ENCODE results near the gene PLD5.
"Not testable (repeated sequence)": the region's sequence is repeated elsewhere in the genome, so short reads cannot be mapped to it uniquely, and the experiment has no call there.

Gene PLD5

DNA sequence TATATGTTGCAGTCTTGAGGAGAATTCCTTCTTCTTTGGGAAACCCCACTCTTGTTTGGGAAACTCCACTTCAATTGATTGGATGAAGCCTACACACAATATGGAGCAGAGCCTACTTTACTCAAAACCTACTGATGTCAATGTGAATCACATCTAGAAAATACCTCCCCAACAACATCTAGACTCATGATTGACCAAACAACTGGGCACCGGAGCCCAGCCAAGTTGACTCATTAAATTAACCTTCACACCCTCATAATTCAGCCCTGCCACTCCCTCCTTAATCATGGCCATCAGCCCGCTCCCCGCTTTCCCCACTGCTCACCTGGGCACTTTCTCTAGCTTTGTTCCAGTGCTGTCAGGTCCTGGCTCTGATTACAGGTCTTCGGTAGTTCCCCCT, 317.5 kb downstream of the PLD5 start:
- no peak for DNase-seq

DNA sequence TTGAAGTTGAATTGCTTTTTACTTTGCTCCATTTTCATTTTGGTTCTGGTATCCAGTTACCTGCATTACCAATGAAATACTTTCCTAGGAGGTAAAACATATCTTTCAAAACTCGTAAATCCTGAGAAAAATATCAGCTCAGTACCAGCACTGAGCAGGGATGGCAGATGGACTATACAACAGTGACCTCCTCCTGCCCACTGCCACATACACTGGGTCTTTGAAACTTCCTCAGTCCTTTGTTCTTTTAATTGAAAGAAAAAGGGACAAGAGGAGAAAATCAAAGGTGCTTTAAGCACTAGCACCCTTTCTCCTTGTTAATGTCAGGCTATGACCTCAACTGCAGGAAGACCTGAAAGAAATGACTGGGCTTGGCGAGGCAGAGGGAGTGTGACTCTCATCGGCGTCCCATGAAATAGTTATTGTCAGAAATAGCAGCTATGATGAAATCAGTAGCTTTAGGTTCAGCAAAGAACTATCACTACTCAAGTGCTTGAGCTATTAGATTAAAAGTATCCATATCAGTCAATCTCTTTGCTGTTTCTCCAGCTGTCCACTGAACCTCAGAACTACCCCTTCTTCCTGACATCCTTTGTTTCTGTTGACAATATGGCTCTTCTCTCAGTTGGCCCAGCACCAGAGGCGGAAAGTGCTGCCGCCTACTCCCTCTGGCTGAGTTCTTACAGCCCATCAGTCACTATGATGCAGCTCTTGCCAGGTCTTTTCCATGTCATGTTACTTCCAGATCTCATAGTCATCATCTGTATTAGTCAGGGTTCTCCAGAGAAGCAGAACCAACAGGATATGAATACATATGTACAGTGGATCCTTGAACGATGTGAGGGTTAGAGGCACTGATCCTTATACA, 318.6 kb downstream of the PLD5 start:
- no peak for DNase-seq

DNA sequence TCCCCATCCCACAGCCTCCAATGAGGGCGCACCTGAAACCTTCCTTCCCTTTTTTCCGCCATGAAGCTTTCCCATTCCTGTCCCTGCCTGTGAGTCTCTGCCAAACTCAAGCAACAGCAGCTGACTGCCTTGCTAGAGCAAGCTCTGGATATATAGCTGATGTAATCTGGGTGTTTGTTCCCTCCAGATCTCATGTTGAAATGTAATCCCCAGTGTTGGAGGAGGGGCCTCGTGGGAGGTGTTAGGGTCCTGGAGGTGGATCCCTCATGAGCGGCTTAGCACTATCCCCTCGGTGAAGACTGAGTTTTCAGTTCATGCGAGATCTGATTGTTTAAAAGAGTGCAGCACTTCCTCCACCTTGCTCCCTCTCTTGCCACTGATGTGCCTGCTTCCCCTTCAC, 321.2 kb downstream of the PLD5 start:
- no peak for DNase-seq

DNA sequence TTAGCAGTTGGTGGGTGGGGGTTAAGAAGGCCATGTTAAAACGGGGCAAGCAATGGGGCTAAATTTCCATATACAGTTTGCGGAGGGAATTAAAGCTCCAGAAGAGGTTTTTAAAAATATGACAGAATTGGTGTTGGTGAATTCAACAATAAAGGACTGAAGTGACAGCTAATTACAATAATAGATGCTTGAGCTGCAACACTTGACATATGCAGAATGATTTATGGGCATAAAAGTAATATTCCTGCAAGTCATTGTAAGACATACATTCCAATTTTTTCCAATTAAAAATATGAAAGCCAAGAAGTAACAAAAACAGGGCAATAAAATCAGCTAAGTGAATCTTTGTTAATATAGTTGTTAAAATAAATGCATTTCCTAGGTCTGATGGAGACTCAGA, 323.4 kb downstream of the PLD5 start:
- no peak for DNase-seq

DNA sequence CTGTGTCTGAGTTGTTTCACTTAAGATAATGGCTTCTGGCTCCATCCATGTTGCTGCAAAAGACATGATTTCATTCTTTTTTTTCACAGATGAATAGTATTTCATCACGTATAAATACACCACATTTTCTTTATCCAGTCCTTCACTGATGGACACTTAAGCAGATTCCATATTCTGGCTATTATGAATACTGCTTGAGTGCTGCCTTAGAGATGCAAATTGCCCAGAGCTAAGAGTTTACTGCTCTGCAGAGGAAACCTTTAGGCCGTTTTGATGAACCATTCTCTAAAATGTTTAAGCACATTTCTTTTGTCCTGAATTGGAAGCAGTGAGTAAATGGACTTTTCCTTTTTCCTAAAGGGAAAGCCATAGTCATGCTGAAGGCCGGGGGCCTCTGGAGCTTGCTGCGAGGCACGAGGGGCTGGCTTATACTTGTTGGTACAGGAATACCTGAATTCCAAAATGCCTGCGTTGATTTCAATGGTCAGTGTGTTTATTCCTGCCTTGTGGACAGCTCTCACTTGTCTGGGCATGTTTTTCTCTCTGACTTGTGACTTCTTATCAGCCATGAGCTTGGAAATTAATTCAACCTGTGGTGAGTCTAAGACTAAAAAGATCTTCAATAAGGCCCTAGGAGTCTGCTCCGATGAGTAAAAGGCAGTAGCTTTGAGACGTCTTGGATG, 324.6 kb downstream of the PLD5 start:
- DNase-seq: no peak

DNA sequence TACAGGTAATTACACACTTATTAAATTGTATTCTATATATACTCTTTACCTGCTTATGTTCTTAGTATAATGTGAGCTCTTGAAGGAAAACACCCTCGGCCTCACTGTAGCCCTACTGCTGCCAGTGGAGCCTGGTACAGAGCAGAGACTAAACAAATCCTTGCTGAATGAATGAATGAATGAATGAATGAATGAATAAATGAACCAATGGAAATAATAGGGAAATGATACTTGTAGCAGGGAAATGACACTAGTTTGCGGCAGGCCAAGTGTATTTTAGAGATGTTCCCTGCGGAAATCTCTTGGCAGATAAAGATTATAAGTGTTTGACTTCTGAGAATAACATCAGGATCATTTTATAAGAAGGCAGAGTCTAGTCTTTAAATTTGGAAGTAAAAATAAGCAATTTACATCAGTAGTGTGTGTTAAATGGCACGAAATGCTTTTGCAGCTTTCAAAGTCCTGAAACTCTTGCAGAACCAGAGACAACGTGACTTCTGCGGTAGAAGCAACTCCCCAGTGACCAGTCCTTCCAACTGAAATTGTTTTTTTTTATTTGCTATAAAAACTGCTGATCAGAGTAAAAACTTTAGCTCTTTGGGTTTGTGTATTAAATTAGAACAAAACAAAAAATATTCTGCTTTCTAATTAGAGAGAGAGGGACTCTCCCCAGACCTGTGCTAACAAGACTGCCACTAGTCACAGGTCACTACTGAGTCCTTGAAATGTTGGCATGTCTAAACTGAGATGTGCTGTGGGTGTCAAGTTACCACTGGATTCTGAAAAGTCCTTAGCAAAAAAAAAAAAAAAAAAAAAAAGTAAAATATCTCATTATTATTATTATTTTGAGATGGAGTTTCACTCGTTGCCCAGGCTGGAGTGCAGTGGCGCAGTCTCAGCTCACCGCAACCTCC, 326.3 kb downstream of the PLD5 start:
- no peak for DNase-seq

DNA sequence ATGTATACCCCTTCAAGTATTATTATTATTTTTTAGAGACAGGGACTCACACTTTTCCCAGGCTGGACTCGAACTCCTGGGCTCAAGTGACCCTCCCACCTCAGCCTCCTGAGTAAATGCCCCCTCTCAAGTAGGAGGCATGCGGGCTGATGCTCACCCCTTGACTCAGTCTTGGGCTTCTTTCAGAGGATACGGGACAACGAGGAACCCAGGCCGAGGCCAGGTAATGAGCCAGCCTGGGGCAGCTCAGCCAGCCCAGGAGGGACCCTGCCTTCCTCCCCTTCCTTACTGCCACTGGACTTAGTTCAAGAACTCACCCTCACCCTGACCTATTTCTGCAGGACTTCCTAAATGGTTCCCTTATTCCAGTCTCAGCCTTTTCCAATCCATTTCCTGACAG, 327.6 kb downstream of the PLD5 start:
- no peak for DNase-seq

DNA sequence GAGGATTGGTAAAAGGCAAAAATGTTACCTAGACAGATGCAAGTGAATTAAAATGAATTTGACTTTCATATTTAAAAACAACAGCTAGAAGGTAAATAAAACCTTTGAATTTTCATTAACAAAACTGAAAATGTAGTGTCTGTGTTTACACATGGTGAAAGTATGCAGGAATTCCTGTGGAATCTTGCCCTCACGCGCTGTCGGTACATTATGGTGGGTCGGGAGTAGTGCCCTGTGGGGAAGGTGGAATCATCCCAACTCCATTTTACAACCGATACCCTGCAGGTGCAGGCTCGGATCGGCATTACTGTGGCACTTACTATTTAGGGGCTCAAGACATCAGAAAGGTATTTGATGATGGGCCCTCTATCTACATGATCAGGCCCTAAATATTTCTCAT, 328.4 kb downstream of the PLD5 start:
- DNase-seq: no peak

DNA sequence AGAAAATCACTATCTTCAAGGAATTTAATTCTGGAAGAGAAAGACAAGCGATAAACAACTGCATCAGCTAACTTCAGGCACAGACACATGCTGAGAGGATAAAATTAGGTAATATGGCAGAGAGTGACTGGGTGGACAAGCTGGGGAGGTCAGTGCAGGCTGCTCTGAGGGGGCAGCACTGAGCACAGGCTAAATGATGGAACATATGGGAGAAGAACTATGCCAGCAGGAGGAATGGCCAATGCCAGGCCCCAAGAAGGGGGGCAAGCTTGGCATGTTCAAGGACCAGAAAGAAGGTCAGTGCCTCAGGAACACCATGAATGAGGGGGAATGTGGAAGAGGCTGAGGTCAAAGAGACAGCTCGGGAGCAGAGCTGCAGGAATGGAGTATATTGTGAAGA, 334.9 kb downstream of the PLD5 start:
- no peak for DNase-seq

DNA sequence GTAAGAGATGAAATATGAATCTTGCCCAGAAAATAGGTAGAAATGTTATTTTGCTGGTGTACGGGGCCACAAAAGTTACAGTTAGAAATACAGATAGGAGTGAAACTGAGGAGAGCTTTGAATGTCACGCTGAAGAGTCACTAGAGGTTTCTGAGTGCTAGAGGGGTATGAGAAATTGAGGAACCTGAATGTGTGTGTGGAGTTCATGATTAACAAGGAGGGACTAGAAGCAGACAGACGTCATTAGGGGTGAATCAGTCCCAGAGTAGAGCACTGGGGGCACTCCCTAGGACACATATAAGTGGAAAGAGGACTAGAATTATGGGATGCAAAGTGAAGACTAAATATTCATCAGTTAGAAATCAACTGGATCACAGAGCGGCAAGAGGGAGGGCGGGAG, 336.7 kb downstream of the PLD5 start:
- DNase-seq: no peak

DNA sequence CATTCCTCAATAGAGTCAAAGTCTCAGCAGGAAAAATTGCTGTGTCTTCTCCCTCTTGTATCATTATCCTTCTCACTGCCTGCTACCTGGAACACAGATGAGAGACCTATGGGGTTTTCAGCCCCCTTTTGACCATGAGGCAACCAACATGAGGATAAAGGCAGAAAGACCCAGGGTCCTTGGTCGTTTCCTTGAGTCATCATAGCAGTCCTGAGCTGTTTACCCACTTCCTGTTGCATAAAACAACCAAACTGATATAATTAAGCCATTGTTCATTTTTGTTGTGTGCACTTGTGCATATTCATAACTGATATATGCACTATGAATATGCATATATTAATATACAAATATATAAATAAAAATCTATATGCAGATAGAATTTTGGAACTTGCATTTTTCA, 337.3 kb downstream of the PLD5 start:
- DNase-seq: no peak

DNA sequence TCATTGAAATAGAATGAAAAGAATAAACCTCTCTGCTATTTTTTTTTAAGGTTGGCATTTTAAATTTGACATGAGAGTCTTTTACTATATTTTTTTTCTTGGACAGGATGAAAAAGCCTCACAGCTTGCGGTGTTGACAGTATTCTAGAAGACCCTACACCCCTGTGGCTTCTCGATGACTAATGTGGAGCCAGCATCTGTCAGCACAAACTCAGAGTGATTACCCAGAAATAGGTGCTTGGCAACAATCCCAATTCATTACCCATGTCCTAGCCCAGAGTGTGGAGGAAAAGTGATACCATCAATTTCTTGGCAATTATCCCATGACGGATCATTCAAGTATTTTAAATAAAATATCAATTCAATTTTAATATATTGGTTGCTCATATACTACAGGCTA, 338.8 kb downstream of the PLD5 start:
- no peak for DNase-seq

DNA sequence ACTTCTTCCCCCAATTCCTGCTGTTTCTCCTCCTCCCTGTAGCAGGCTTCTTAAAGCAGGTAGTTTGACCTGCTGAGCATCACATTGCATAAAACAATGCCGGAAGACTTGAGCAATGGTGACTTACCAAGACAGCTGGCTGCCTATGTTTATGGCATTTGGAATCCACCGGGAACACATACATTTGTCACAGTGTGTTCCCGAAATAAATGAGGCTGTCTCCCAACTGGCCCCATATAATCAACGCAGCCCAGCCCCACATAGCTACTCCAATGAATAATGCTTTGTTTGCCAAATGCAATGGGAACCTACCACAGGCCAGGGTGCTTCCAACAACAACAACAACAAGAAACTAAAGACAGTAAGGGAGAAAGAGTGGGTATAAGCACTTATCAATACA, 339.5 kb downstream of the PLD5 start:
- DNase-seq: no peak

DNA sequence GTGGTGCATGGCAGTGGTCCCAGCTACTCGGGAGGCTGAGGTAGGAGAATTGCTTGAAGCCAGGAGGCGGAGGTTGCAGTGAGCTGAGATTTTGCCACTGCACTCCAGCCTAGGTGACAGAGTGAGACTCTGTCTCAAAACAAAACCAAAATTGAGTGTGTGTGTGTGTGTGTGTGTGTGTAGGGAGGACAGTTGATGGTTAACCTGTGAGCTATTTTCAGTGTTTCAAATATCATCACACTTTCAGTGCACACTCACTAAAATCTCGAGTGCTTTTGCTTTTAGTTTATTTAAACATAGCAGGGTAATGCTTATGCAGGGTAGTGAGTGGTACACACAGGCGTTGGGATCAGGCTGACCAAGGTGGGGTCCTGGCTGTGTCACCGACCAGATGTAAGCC, 344.7 kb downstream of the PLD5 start:
- not testable (repeated sequence) for DNase-seq

DNA sequence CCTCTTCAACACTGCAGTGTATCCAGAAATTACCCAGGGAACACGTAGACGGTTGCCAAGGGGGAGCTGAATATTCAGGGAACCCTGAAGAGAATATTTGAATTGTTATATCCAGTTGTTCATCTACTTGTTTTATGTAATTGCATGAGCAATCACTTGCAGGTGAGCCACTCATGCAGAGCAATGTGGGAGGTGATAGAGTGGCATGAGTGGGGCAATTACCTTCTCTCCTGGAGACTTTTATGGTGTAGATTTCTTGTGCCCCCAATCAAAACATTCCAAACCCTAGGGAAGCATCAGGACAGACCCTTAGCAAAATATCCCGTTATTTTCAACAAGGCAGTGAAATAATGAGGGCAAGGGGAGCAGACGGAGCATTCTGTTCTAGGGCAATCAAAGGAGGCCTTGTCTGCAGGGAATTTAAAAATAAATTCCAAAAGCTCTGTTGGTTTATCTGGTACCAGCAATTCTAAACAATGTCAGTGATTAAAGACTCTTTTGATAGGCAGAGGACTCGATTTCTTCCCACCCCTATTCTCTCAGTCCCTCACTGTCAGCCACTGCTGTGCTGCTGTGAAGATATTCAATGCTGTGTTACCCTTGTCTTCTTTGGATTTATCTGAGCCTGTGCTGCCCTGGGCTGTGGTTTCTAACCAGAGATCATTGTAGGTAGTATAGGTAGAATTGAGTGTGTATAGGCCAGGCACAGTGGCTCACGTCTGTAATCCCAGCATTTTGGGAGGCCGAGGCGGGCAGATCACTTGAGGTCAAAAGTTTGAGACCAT, 345.4 kb downstream of the PLD5 start:
- DNase-seq: no peak

DNA sequence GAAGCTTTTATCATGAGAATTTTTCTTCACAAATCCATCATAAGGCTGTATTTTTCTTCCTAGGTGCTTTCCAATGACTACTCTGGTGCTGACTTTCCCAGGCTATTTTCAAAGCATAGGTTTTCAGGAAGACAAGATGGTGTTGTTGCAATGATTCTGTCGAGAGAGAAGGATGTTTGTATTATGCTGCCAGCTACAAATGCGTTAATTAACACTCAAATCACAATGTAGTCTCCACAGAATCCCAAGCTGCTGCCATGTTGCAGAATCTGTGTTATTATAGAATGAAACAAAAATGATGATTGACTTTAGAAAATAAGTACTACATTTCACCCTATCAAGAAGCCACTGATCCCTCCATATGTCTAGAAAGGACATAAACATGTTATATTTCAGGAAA, 346.1 kb downstream of the PLD5 start:
- DNase-seq: no peak

DNA sequence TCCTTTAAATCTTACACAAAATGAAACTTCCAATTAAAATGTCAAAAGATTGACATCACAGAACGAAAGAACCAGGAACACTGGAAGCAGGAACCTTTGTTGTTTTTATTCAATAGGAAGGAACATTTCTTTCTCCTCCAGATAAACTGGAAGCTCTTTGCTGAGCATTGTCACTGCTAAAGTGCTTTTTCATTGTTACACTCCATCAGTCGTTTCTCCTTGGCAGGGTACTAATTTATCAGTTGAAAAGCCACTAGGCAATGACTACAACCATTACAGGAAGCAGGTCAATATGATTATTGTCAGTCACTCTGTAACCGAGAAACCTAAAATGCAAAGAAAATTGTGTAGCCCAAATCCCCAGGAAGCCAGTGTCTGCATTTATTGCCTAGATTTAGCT, 362.4 kb downstream of the PLD5 start:
- DNase-seq: no peak

DNA sequence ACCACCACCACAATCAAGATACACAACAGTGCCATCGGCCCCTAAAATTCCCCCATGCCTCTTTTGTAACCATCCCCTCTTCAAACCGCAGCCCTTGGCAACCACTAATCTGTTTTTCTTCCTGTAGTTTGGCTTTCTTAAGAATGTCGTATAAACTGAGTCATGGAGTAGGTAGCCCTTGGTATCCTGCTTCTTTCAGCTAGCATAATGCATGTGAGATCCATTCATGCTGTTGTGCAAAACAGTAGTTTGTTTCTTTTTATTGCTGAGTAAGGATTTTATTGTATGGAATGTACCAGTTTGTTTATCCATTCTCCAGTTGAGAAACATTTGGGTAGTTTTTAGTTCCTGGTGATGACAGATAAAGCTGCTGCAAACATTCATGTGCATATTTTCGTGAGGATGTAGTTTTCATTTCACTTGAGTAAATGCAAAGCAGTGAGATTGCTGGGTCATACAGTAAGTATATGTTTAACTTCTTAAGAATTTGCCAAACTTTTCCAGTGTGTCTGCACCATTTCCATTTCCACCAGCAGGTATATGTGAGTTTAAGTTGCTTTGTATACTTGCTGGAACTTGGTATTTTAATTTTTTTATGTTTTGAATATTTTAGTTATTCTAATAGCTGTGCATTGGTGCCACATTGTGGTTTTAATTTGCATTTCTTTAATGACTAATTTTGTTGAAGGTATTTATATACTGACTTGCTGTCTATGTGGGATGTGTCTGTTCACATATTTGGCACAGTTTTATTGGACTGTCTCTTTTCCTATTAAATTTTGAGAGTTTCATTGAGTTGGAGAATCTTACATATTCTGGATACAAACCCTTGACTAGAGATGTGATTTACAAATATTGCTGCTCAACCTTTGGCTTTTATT, 377.2 kb downstream of the PLD5 start:
- DNase-seq: no peak

DNA sequence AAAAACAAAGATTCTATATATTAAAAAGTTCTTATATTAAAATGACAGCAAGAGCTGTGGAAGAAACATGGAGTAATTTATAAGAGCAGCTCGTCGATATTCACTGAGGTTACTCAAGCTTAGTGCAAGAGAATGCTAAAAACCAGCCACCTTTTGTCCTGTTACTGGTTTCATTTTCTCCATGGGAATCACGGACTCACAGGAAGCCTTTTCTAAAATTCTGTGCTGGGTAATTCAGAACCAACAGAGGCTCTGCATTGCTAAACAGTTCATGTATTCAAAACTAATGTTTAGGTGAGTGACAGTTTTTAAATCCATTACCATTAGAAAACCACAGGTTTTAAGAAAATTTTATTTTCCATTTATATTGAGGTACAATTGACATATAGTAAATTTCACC, 377.8 kb downstream of the PLD5 start:
- DNase-seq: no peak

DNA sequence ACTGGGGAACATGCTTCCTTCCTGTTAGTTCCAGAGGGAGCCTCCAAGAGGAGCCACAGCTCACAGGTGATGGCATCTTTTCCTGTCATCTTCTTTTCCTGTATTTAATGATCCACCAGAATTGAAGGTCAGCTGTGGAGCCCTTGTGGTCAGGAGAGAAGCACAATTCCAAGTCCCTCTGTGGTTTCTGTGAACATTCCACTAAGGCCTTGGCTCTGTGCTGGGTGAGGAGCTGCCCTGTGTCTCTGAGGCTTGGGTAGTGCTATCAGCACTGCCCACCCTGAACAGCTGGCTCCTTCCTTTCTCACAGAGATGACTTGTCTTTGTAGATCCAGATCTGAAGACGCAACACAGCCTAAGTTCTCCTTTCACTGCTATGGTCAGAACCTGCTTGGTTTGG, 383.7 kb downstream of the PLD5 start:
- DNase-seq: no peak

DNA sequence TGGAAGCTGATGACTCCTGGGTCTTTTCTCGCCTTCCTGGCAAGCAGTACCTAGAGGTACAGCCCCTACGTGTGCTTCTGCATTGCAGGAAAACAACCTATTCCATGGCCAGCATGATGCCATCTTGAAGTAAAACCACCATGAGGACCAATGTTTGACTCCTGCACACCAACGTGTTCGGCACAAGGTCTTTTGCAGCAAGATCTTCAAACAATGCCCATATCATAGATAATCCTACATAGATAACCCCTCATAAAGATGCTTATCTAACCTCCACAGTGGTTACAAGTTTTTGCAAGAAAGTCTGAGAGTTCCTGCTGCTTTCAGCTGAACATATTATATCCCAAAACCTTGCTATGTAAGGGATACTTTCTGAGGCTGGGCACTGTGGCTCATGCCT, 384.5 kb downstream of the PLD5 start:
- no peak for DNase-seq

DNA sequence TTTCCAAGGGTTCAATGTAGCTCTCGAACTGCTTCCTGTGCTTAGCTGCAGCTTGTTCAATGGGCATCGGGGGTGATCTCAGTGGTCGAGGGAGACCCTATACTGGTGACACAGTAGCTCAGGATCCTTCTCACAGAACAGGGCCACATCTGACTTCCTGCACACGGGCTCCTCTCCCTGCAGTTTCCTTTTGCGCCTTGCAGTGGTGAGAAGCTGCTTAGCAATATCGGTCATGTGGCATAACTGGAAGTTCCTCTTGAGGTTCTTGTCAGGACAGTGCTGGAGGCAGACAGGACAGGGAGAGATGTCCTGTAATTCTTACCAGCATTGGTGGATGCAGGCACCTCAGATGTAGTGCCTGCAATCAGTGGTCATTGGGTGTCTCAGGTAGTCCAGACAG, 385.1 kb downstream of the PLD5 start:
- DNase-seq: no peak
